GM23338 (cell line): ENCODE measurements around the gene COPE. TPM values are rescaled to one million over a fixed set of nuclear protein-coding genes. Genes with fewer than 3 reads are reported as not detected.

Source experiments
- ATAC-seq: fragments of 200-7000 bp; cut with Tn5 transposase; 3 replicates; pipeline ENCODE4 v1.9.1; 2020
- DNase-seq: peaks from one replicate; pipeline ENCODE4 v3.0.0-alpha.2; 2015; ENCODE audit warnings: low spot score
- H2AFZ ChIP-seq: fragments of 200-600 bp; sonication (generic); 2 replicates; pipeline ENCODE4 v1.8.0; 2016; ENCODE audit warnings: antibody characterized with exemption, mild to moderate bottlenecking, moderate library complexity
- H3F3A ChIP-seq: fragments of 200-600 bp; sonication (generic); replicated peaks from 2 replicates; pipeline ENCODE4 v1.8.0; 2017; ENCODE audit warnings: antibody characterized with exemption, mixed run types, low read depth
- H3K27ac ChIP-seq: fragments of 200-600 bp; sonication (generic); 2 replicates; pipeline ENCODE4 v1.6.1; 2016; ENCODE audit warnings: low read depth
- H3K27me3 ChIP-seq: fragments of 200-600 bp; sonication (generic); 2 replicates; pipeline ENCODE4 v1.8.0; 2016; ENCODE audit warnings: mild to moderate bottlenecking, mixed run types, moderate library complexity; ENCODE audit not compliant: insufficient read depth
- H3K36me3 ChIP-seq: fragments of 200-600 bp; sonication (generic); 2 replicates; pipeline ENCODE4 v1.8.0; 2016; ENCODE audit warnings: mild to moderate bottlenecking; ENCODE audit not compliant: insufficient read depth
- H3K4me1 ChIP-seq: fragments of 200-600 bp; sonication (generic); 2 replicates; pipeline ENCODE4 v1.8.0; 2016; ENCODE audit warnings: mild to moderate bottlenecking, moderate library complexity; ENCODE audit not compliant: insufficient read depth
- H3K4me2 ChIP-seq: fragments of 200-600 bp; sonication (generic); 2 replicates; pipeline ENCODE4 v1.7.1; 2017; ENCODE audit warnings: mixed run types
- H3K4me3 ChIP-seq: fragments of 200-600 bp; sonication (generic); 2 replicates; pipeline ENCODE4 v1.6.1; 2016; ENCODE audit warnings: mixed run types
- H3K79me2 ChIP-seq: fragments of 200-600 bp; sonication (generic); replicated peaks from 2 replicates; pipeline ENCODE4 v1.8.0; 2017; ENCODE audit warnings: mild to moderate bottlenecking; ENCODE audit not compliant: insufficient read depth
- H3K9me2 ChIP-seq: fragments of 200-600 bp; sonication (generic); 2 replicates; pipeline ENCODE4 v1.8.0; 2017; ENCODE audit not compliant: insufficient read depth
- H4K20me1 ChIP-seq: fragments of 200-600 bp; sonication (generic); replicated peaks from 2 replicates; pipeline ENCODE4 v1.8.0; 2017; ENCODE audit warnings: mild to moderate bottlenecking; ENCODE audit not compliant: insufficient read depth
- H3K27ac Mint-ChIP-seq: 2 replicates; pipeline ENCODE4 v1.8.0; 2020; ENCODE audit warnings: inconsistent platforms, mild to moderate bottlenecking, moderate library complexity, mixed read lengths
- H3K27me3 Mint-ChIP-seq: 3 replicates; pipeline ENCODE4 v1.8.0; 2022; ENCODE audit warnings: low read depth, mild to moderate bottlenecking, moderate library complexity, mixed read lengths, inconsistent platforms; ENCODE audit not compliant: insufficient read depth, poor library complexity
- H3K36me3 Mint-ChIP-seq: 3 replicates; pipeline ENCODE4 v1.8.0; 2021; ENCODE audit warnings: low read depth, mild to moderate bottlenecking, inconsistent platforms, moderate library complexity, mixed read lengths
- H3K4me1 Mint-ChIP-seq: 3 replicates; pipeline ENCODE4 v1.8.0; 2020; ENCODE audit warnings: mild to moderate bottlenecking, inconsistent platforms, mixed read lengths
- H3K4me3 Mint-ChIP-seq: 3 replicates; pipeline ENCODE4 v1.8.0; 2021; ENCODE audit warnings: moderate library complexity, mild to moderate bottlenecking, inconsistent platforms, mixed read lengths
- H3K9me3 Mint-ChIP-seq: 3 replicates; pipeline ENCODE4 v1.8.0; 2020; ENCODE audit warnings: moderate library complexity, mild to moderate bottlenecking, inconsistent platforms, mixed read lengths
- CREB1 ChIP-seq: fragments of 250-450 bp; sonication (Bioruptor Pico); IDR thresholded peaks from 2 replicates; pipeline ENCODE4 v1.5.0; 2020; ENCODE audit warnings: low read depth, mild to moderate bottlenecking, moderate library complexity
- EZH2 ChIP-seq: fragments of 200-600 bp; sonication (generic); IDR thresholded peaks from one replicate; pipeline ENCODE4 v1.8.0; 2017; ENCODE audit warnings: antibody characterized with exemption, mild to moderate bottlenecking, low read depth; ENCODE audit not compliant: unreplicated experiment
- EZH2phosphoT487 ChIP-seq: fragments of 200-600 bp; sonication (generic); IDR thresholded peaks from one replicate; pipeline ENCODE4 v1.8.1; 2018; ENCODE audit warnings: antibody characterized with exemption; ENCODE audit not compliant: unreplicated experiment
- NANOG ChIP-seq: IDR thresholded peaks from 2 replicates; pipeline ENCODE4 v1.6.1; 2016; ENCODE audit warnings: antibody characterized with exemption, borderline replicate concordance
- POLR2AphosphoS5 ChIP-seq: IDR thresholded peaks from 2 replicates; pipeline ENCODE4 v1.6.1; 2016; ENCODE audit warnings: antibody characterized with exemption, low read depth
- STAT1 ChIP-seq: IDR thresholded peaks from one replicate; pipeline ENCODE4 v1.6.1; 2016; ENCODE audit warnings: antibody characterized with exemption; ENCODE audit not compliant: unreplicated experiment
- ZNF331 ChIP-seq: fragments of 250-450 bp; sonication (Bioruptor Pico); IDR thresholded peaks from 2 replicates; pipeline ENCODE4 v1.5.0; 2020; ENCODE audit warnings: low read depth, mild to moderate bottlenecking, moderate library complexity
- polyA plus RNA-seq: library from polyadenylated mRNA; unstranded; fragments of >200 nt; fragmentation: Nextera tagmentation; extraction: Ambion mirVana; gene quantifications from 2 replicates; pipeline ENCODE4 v1.2.1, GENCODE V29; 2016
- total RNA-seq: library from RNA; depleted of rRNA; stranded (reverse); fragments of >200 nt; shearing (Covaris generic); gene quantifications from 2 replicates; pipeline ENCODE4 v1.2.3, GENCODE V29; 2014
- TF ChIP-seq, protein P1 (sequence below), 2 experiments: fragments of 200-600 bp in 1 of 2; sonication (generic) in 1 of 2; conservative IDR thresholded peaks; 2 replicates each; pipeline versions ENCODE4 v1.5.1 to v1.6.1; 2016 to 2017; ENCODE audit warnings: antibody characterized with exemption in 2 of 2, low read depth in 2 of 2, mild to moderate bottlenecking in 2 of 2, moderate library complexity in 1 of 2
- TF ChIP-seq, protein P2 (sequence below): IDR thresholded peaks from one replicate; pipeline ENCODE4 v1.6.1; 2018; ENCODE audit warnings: antibody characterized with exemption; ENCODE audit not compliant: unreplicated experiment
- TF ChIP-seq, protein P3 (sequence below): IDR thresholded peaks from 2 replicates; pipeline ENCODE4 v1.6.1; 2016; ENCODE audit warnings: antibody characterized with exemption
- TF ChIP-seq, protein P4 (sequence below): fragments of 250-450 bp; sonication (Bioruptor Pico); IDR thresholded peaks from 2 replicates; pipeline ENCODE4 v1.5.0; 2020; ENCODE audit warnings: mild to moderate bottlenecking, moderate library complexity

Gene COPE
- total and polyA plus RNA-seq, 2 experiments from 2014 or later, result 263 TPM

DNA sequence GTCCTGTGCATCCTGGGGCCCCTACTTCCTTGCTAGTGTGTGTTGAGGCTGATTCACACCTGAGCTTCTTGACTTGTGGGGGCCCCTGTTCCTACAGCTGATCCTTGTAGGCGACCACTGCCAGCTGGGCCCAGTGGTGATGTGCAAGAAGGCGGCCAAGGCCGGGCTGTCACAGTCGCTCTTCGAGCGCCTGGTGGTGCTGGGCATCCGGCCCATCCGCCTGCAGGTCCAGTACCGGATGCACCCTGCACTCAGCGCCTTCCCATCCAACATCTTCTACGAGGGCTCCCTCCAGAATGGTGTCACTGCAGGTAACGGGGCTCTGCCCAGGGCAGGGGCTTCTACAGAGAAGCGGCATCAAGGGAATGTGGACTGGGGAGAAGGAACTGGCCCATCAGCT lies 62.0 kb downstream of the COPE start:
- Histone ChIP-seq H3F3A (no peaks in the 10 kb centered on the region), H3K4me3 (no peak overlapping the region), H3K27me3 (no peaks in the 10 kb centered on the region), H3K79me2 (no peaks in the 10 kb centered on the region), H3K9me2 (no peaks in the 10 kb centered on the region), H2AFZ (no peak overlapping the region), H3K27ac (no peak overlapping the region), H3K36me3 (peaks cover 40% of the 10 kb centered on the region), H4K20me1 (peaks cover 18% of the 10 kb centered on the region), H3K4me2 (no peak overlapping the region), H3K4me1 (no peaks in the 10 kb centered on the region)
- TF ChIP-seq STAT1 (no peak), EZH2phosphoT487 (no peak), EZH2 (no peak), NANOG (no peak), POLR2AphosphoS5 (no peak), ZNF331 (CRISPR knock-in tag) (no peak), CREB1 (no peak)
- TF ChIP-seq, protein P1, sequence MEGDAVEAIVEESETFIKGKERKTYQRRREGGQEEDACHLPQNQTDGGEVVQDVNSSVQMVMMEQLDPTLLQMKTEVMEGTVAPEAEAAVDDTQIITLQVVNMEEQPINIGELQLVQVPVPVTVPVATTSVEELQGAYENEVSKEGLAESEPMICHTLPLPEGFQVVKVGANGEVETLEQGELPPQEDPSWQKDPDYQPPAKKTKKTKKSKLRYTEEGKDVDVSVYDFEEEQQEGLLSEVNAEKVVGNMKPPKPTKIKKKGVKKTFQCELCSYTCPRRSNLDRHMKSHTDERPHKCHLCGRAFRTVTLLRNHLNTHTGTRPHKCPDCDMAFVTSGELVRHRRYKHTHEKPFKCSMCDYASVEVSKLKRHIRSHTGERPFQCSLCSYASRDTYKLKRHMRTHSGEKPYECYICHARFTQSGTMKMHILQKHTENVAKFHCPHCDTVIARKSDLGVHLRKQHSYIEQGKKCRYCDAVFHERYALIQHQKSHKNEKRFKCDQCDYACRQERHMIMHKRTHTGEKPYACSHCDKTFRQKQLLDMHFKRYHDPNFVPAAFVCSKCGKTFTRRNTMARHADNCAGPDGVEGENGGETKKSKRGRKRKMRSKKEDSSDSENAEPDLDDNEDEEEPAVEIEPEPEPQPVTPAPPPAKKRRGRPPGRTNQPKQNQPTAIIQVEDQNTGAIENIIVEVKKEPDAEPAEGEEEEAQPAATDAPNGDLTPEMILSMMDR (conservative IDR thresholded peaks at IDR 0.05; ENCODE audit: low read depth in 2 of 2), result no peak
- TF ChIP-seq, protein P2, sequence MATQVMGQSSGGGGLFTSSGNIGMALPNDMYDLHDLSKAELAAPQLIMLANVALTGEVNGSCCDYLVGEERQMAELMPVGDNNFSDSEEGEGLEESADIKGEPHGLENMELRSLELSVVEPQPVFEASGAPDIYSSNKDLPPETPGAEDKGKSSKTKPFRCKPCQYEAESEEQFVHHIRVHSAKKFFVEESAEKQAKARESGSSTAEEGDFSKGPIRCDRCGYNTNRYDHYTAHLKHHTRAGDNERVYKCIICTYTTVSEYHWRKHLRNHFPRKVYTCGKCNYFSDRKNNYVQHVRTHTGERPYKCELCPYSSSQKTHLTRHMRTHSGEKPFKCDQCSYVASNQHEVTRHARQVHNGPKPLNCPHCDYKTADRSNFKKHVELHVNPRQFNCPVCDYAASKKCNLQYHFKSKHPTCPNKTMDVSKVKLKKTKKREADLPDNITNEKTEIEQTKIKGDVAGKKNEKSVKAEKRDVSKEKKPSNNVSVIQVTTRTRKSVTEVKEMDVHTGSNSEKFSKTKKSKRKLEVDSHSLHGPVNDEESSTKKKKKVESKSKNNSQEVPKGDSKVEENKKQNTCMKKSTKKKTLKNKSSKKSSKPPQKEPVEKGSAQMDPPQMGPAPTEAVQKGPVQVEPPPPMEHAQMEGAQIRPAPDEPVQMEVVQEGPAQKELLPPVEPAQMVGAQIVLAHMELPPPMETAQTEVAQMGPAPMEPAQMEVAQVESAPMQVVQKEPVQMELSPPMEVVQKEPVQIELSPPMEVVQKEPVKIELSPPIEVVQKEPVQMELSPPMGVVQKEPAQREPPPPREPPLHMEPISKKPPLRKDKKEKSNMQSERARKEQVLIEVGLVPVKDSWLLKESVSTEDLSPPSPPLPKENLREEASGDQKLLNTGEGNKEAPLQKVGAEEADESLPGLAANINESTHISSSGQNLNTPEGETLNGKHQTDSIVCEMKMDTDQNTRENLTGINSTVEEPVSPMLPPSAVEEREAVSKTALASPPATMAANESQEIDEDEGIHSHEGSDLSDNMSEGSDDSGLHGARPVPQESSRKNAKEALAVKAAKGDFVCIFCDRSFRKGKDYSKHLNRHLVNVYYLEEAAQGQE, result no peak
- TF ChIP-seq, protein P3, sequence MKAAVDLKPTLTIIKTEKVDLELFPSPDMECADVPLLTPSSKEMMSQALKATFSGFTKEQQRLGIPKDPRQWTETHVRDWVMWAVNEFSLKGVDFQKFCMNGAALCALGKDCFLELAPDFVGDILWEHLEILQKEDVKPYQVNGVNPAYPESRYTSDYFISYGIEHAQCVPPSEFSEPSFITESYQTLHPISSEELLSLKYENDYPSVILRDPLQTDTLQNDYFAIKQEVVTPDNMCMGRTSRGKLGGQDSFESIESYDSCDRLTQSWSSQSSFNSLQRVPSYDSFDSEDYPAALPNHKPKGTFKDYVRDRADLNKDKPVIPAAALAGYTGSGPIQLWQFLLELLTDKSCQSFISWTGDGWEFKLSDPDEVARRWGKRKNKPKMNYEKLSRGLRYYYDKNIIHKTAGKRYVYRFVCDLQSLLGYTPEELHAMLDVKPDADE, result no peak
- TF ChIP-seq, protein P4, sequence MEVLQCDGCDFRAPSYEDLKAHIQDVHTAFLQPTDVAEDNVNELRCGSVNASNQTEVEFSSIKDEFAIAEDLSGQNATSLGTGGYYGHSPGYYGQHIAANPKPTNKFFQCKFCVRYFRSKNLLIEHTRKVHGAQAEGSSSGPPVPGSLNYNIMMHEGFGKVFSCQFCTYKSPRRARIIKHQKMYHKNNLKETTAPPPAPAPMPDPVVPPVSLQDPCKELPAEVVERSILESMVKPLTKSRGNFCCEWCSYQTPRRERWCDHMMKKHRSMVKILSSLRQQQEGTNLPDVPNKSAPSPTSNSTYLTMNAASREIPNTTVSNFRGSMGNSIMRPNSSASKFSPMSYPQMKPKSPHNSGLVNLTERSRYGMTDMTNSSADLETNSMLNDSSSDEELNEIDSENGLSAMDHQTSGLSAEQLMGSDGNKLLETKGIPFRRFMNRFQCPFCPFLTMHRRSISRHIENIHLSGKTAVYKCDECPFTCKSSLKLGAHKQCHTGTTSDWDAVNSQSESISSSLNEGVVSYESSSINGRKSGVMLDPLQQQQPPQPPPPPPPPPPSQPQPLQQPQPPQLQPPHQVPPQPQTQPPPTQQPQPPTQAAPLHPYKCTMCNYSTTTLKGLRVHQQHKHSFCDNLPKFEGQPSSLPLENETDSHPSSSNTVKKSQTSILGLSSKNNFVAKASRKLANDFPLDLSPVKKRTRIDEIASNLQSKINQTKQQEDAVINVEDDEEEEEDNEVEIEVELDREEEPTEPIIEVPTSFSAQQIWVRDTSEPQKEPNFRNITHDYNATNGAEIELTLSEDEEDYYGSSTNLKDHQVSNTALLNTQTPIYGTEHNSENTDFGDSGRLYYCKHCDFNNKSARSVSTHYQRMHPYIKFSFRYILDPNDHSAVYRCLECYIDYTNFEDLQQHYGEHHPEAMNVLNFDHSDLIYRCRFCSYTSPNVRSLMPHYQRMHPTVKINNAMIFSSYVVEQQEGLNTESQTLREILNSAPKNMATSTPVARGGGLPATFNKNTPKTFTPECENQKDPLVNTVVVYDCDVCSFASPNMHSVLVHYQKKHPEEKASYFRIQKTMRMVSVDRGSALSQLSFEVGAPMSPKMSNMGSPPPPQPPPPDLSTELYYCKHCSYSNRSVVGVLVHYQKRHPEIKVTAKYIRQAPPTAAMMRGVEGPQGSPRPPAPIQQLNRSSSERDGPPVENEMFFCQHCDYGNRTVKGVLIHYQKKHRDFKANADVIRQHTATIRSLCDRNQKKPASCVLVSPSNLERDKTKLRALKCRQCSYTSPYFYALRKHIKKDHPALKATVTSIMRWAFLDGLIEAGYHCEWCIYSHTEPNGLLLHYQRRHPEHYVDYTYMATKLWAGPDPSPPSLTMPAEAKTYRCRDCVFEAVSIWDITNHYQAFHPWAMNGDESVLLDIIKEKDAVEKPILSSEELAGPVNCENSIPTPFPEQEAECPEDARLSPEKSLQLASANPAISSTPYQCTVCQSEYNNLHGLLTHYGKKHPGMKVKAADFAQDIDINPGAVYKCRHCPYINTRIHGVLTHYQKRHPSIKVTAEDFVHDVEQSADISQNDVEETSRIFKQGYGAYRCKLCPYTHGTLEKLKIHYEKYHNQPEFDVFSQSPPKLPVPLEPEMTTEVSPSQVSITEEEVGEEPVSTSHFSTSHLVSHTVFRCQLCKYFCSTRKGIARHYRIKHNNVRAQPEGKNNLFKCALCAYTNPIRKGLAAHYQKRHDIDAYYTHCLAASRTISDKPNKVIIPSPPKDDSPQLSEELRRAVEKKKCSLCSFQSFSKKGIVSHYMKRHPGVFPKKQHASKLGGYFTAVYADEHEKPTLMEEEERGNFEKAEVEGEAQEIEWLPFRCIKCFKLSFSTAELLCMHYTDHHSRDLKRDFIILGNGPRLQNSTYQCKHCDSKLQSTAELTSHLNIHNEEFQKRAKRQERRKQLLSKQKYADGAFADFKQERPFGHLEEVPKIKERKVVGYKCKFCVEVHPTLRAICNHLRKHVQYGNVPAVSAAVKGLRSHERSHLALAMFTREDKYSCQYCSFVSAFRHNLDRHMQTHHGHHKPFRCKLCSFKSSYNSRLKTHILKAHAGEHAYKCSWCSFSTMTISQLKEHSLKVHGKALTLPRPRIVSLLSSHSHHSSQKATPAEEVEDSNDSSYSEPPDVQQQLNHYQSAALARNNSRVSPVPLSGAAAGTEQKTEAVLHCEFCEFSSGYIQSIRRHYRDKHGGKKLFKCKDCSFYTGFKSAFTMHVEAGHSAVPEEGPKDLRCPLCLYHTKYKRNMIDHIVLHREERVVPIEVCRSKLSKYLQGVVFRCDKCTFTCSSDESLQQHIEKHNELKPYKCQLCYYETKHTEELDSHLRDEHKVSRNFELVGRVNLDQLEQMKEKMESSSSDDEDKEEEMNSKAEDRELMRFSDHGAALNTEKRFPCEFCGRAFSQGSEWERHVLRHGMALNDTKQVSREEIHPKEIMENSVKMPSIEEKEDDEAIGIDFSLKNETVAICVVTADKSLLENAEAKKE (CRISPR knock-in tag), result no peak
- H3K9me3 Mint-ChIP-seq, result no peaks in the 10 kb centered on the region
- ATAC-seq, result no peak
- H3K27ac Mint-ChIP-seq, result no peak overlapping the region
- no peaks in the 10 kb centered on the region for H3K27me3 Mint-ChIP-seq
- no peaks in the 10 kb centered on the region for H3K4me1 Mint-ChIP-seq
- H3K36me3 Mint-ChIP-seq, result peaks cover 82% of the 10 kb centered on the region
- DNase-seq, result no peak
- H3K4me3 Mint-ChIP-seq, result no peak overlapping the region
